Smooth muscle cell of bladder (primary cell): ENCODE measurements around the gene BACE2. TPM values are rescaled to one million over a fixed set of nuclear protein-coding genes. Genes with fewer than 3 reads are reported as not detected.

ENCODE experiments used
- total RNA-seq: library from RNA; depleted of rRNA; stranded (reverse); fragments of >200 nt; gene quantifications from 2 replicates; pipeline ENCODE4 v1.2.3, GENCODE V29; 2014

BACE2 gene
- 21.8 and 30.9 TPM in 2 replicates for total RNA-seq

DNA sequence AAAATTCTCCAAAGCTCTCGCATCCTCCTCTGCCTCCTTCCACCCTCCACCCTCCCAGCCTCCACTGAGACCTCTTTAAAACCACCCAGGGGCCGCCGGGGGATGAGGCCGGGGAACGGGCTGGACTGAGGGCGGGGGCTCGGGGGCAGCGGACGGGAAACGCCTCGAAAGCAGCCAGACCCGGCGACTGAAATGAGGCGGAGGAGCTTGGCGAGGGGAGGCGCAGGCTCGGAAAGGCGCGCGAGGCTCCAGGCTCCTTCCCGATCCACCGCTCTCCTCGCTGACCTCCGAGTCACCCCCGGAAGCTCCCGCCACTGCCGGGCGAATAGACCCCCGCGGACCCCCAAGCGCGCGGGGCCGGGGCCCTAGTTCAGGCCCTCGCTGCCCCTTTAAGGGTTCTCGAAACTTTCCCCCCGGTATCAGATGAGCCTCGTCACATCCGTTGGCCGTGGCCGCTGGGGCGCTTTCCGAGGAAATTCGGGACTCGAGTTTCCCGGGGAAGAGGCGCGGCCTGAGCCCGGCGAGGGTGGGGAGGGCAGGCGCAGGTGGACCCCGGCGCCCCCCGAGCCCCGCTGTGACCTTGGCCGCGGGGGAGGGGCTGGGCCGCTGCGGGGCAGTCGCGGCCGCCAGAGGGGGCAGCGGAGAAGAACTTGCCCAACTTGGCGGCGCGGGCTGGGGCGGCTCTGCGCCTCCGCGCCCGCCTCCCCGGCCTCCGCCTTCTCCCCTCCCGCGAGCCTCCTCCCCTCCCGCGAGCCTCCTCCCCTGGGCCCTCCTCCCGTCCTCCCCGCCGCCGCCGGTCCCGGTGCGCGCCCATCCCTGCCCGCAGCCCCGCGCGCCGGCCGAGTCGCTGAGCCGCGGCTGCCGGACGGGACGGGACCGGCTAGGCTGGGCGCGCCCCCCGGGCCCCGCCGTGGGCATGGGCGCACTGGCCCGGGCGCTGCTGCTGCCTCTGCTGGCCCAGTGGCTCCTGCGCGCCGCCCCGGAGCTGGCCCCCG is at the start of gene BACE2:
TSS of gene BACE2 (plus strand) at position 813 of the 995 bp plus-strand sequence. CDS start at position 917, 104 bp downstream.

DNA sequence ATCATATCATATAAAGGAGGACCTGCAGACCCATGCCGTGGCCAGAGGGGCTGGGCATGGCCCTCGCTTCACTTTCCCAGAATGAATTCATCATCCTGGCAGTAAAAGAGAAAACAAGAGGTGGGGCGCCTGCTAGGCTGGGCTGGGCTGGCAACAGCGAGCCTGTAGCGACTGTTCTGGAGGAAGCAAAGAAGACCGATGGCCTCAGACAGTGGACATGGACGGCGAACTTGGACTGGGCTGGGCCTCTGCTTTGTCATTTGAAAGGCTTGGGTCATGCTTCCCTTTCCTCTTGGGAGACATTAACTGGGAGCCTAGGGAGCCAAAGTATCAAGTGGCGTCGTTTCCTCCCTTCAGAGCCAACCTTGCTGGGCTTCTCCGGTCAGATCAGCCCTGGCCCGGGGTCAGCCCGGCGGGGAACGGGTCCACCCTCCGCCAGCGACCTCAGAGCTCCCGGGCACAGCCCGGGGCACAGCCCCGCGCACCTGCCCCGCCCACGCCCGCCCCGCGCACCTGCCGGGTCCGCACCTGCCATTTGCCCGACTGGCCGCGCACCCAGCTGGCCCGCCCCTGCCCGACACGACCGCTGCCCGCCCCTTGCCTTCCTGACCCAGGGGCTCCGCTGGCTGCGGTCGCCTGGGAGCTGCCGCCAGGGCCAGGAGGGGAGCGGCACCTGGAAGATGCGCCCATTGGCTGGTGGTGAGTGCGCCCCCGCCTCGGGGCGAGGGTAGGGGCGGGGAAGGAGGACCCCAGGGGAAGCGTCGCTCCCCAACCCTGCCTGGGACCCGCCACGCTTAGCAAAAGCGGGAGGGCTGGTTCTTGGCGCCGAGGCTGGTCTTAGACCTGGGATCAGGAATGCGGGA is 148.5 kb downstream of the BACE2 start, which contains the start of gene FAM3B:
TSS of gene FAM3B (plus strand) at position 602 of the 863 bp plus-strand sequence. CDS start at position 681, 79 bp downstream.

Other genes with a start within 250 kb of the BACE2 start
- gene FAM3B, start 148.6 kb downstream of the BACE2 start, total RNA-seq = not detected in 2 replicates
- gene MX2, start 193.9 kb downstream of the BACE2 start, total RNA-seq = 2.0 and 2.6 TPM in 2 replicates